K562 (cell line): Measurements from ENCODE around the gene MED16. TPM values are rescaled to one million over a fixed set of nuclear protein-coding genes. Genes with fewer than 3 reads are reported as not detected.
A peak's percentile ranks its signal among the peaks of the same experiment; 100 is the strongest.

Source experiments
- ARHGAP35 ChIP-seq: fragments of 450-650 bp; IDR thresholded peaks from 2 replicates; pipeline ENCODE4 v1.6.1; 2018; ENCODE audit not compliant: partially characterized antibody
- CBX3 ChIP-seq, 2 experiments: IDR thresholded peaks; 1 replicate in 1 of 2; 2 replicates in 1 of 2; pipeline ENCODE4 v1.6.1; 2012; ENCODE audit warnings: inconsistent platforms in 2 of 2, low read length in 2 of 2, borderline replicate concordance in 1 of 2, control low read depth in 1 of 2
- ESRRB ChIP-seq: fragments of 250-450 bp; sonication (Bioruptor Pico); IDR thresholded peaks from 2 replicates; pipeline ENCODE4 v1.5.0; 2020; ENCODE audit warnings: mild to moderate bottlenecking, moderate library complexity, borderline replicate concordance
- NR3C1 ChIP-seq: sonication (generic); formaldehyde crosslinking; IDR thresholded peaks from 2 replicates; pipeline ENCODE4 v1.8.1; 2022; ENCODE audit warnings: missing genetic modification reagents
- PHF8 ChIP-seq: fragments of 200-600 bp; sonication (generic); IDR thresholded peaks from 2 replicates; pipeline ENCODE4 v1.6.1; 2012; ENCODE audit warnings: mixed run types, mild to moderate bottlenecking, inconsistent platforms, low read length, moderate library complexity, borderline replicate concordance
- POLR2AphosphoS5 ChIP-seq: IDR thresholded peaks from 2 replicates; pipeline ENCODE4 v1.6.1; 2011; ENCODE audit warnings: mild to moderate bottlenecking, low read depth, low read length, moderate library complexity; ENCODE audit not compliant: control insufficient read depth, insufficient read depth
- SP1 ChIP-seq: sonication (generic); formaldehyde crosslinking; IDR thresholded peaks from 2 replicates; pipeline ENCODE4 v1.8.1; 2022; ENCODE audit warnings: mild to moderate bottlenecking, missing genetic modification reagents
- TEAD1 ChIP-seq, 2 experiments: fragments of 450-650 bp in 1 of 2; sonication (generic) in 1 of 2; formaldehyde crosslinking; IDR thresholded peaks; 2 replicates each; pipeline versions ENCODE4 v1.4.0 to v1.8.0; 2020 to 2022; ENCODE audit warnings: mild to moderate bottlenecking in 2 of 2, missing genetic modification reagents in 1 of 2
- XRCC5 ChIP-seq: fragments of 200-400 bp; formaldehyde crosslinking; IDR thresholded peaks from 2 replicates; pipeline ENCODE4 v1.6.1; 2017; ENCODE audit warnings: low read depth, mild to moderate bottlenecking, low read length
- ZNF232 ChIP-seq: sonication (generic); formaldehyde crosslinking; IDR thresholded peaks from 2 replicates; pipeline ENCODE4 v1.8.0; 2022; ENCODE audit warnings: mild to moderate bottlenecking, missing genetic modification reagents
- polyA plus RNA-seq, 8 experiments: library from polyadenylated mRNA; depleted of rRNA in 4 of 8; stranded (reverse) in 5 of 8; unstranded in 3 of 8; fragments of >200 nt; fragmentation: Nextera tagmentation in 2 of 8; fragmentation: Illumina TruSeq in 1 of 8; extraction: Ambion mirVana in 2 of 8; extraction: Trizol in 1 of 8; gene quantifications; 2 replicates each; pipeline versions ENCODE4 v1.2.1 to v1.2.3, GENCODE V29; 2011 to 2014; ENCODE audit warnings: inconsistent platforms in 1 of 8, missing spikeins in 1 of 8
- total RNA-seq, 7 experiments: library from RNA; depleted of rRNA in 6 of 7; stranded (reverse); fragments of >200 nt in 6 of 7; fragmentation: Illumina TruSeq in 2 of 7; extraction: Trizol in 2 of 7; gene quantifications; 2 replicates each; pipeline versions ENCODE4 v1.2.1 to v1.2.3, GENCODE V29; 2011 to 2021; ENCODE audit warnings: low replicate concordance in 1 of 7
- TF ChIP-seq, protein P1 (sequence below): sonication (generic); formaldehyde crosslinking; IDR thresholded peaks from 2 replicates; pipeline ENCODE4 v1.8.0; 2022; ENCODE audit warnings: mild to moderate bottlenecking, missing genetic modification reagents
- TF ChIP-seq, protein P2 (sequence below): fragments of 450-650 bp; IDR thresholded peaks from 2 replicates; pipeline ENCODE4 v1.6.1; 2016
- TF ChIP-seq, protein P3 (sequence below): fragments of 450-650 bp; IDR thresholded peaks from 2 replicates; pipeline ENCODE4 v1.6.1; 2016; ENCODE audit warnings: borderline replicate concordance
- TF ChIP-seq, protein P4 (sequence below): sonication (generic); formaldehyde crosslinking; IDR thresholded peaks from 2 replicates; pipeline ENCODE4 v1.8.1; 2023; ENCODE audit warnings: mild to moderate bottlenecking, missing genetic modification reagents

Gene MED16
- total and polyA plus RNA-seq, 9 of the 15 experiments (the other 6 are each of a cell fraction or from before 2014, with no cell fraction given): 0.89 to 59.9 (median 8.6) TPM

DNA sequence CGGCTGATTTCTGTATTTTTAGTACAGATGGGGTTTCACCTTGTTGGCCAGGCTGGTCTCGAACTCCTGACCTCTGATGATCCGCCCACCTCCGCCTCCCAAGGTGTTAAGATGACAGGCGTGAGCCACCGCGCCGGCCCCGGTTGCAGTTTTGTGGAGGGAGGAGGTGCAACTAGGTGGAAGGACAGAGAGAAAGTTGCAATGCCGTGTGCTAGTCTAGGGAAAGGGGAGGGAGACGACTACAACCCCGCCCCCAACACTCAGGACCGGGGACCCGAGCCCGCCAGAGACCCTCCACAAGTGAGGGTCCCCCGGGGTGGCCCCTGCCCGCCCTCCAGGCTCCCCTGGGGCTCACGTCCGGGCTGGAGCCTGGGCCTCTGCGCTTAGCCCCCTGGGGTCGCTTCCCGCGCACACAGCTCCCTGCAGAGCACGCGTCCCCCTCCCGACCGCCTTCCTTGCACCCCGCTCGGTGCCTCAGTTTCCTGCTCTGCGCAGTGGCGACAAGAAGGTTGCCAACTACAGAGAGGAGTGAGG, 31.6 kb upstream of the MED16 start (continued):
- TF ChIP-seq SP1 (0 out of 2 replicates have a peak, but pooled peaks have one; percentile 19), POLR2AphosphoS5 (peak; percentile 25; the same call in 1 of the 2 replicates), XRCC5 (no peak), NR3C1 (CRISPR knock-in tag) (peak; percentile 77; the same call in 1 of the 2 replicates), ESRRB (CRISPR knock-in tag) (no peak), CBX3 (IDR thresholded peaks at IDR 0.05; ENCODE audit: borderline replicate concordance in 1 of 2, low read length in 2 of 2) (0 out of 3 replicates have a peak, but pooled peaks of 1 of the 2 experiments have one; percentile 5), TEAD1 (CRISPR knock-in tag; IDR thresholded peaks at IDR 0.05) (peak in 1 of 2 experiments; percentile 41; a peak in 1 of 4 replicates), ARHGAP35 (no peak), ZNF232 (peak; percentile 57; the same call in 1 of the 2 replicates), PHF8 (peak; percentile 25; the same call in 1 of the 2 replicates)
- TF ChIP-seq, protein P1, sequence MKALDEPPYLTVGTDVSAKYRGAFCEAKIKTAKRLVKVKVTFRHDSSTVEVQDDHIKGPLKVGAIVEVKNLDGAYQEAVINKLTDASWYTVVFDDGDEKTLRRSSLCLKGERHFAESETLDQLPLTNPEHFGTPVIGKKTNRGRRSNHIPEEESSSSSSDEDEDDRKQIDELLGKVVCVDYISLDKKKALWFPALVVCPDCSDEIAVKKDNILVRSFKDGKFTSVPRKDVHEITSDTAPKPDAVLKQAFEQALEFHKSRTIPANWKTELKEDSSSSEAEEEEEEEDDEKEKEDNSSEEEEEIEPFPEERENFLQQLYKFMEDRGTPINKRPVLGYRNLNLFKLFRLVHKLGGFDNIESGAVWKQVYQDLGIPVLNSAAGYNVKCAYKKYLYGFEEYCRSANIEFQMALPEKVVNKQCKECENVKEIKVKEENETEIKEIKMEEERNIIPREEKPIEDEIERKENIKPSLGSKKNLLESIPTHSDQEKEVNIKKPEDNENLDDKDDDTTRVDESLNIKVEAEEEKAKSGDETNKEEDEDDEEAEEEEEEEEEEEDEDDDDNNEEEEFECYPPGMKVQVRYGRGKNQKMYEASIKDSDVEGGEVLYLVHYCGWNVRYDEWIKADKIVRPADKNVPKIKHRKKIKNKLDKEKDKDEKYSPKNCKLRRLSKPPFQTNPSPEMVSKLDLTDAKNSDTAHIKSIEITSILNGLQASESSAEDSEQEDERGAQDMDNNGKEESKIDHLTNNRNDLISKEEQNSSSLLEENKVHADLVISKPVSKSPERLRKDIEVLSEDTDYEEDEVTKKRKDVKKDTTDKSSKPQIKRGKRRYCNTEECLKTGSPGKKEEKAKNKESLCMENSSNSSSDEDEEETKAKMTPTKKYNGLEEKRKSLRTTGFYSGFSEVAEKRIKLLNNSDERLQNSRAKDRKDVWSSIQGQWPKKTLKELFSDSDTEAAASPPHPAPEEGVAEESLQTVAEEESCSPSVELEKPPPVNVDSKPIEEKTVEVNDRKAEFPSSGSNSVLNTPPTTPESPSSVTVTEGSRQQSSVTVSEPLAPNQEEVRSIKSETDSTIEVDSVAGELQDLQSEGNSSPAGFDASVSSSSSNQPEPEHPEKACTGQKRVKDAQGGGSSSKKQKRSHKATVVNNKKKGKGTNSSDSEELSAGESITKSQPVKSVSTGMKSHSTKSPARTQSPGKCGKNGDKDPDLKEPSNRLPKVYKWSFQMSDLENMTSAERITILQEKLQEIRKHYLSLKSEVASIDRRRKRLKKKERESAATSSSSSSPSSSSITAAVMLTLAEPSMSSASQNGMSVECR: 0 out of 2 replicates have a peak, but pooled peaks have one; percentile 94
- TF ChIP-seq, protein P2, sequence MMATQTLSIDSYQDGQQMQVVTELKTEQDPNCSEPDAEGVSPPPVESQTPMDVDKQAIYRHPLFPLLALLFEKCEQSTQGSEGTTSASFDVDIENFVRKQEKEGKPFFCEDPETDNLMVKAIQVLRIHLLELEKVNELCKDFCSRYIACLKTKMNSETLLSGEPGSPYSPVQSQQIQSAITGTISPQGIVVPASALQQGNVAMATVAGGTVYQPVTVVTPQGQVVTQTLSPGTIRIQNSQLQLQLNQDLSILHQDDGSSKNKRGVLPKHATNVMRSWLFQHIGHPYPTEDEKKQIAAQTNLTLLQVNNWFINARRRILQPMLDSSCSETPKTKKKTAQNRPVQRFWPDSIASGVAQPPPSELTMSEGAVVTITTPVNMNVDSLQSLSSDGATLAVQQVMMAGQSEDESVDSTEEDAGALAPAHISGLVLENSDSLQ: peak; percentile 77
- TF ChIP-seq, protein P3, sequence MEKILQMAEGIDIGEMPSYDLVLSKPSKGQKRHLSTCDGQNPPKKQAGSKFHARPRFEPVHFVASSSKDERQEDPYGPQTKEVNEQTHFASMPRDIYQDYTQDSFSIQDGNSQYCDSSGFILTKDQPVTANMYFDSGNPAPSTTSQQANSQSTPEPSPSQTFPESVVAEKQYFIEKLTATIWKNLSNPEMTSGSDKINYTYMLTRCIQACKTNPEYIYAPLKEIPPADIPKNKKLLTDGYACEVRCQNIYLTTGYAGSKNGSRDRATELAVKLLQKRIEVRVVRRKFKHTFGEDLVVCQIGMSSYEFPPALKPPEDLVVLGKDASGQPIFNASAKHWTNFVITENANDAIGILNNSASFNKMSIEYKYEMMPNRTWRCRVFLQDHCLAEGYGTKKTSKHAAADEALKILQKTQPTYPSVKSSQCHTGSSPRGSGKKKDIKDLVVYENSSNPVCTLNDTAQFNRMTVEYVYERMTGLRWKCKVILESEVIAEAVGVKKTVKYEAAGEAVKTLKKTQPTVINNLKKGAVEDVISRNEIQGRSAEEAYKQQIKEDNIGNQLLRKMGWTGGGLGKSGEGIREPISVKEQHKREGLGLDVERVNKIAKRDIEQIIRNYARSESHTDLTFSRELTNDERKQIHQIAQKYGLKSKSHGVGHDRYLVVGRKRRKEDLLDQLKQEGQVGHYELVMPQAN: peak; percentile 74
- TF ChIP-seq, protein P4, sequence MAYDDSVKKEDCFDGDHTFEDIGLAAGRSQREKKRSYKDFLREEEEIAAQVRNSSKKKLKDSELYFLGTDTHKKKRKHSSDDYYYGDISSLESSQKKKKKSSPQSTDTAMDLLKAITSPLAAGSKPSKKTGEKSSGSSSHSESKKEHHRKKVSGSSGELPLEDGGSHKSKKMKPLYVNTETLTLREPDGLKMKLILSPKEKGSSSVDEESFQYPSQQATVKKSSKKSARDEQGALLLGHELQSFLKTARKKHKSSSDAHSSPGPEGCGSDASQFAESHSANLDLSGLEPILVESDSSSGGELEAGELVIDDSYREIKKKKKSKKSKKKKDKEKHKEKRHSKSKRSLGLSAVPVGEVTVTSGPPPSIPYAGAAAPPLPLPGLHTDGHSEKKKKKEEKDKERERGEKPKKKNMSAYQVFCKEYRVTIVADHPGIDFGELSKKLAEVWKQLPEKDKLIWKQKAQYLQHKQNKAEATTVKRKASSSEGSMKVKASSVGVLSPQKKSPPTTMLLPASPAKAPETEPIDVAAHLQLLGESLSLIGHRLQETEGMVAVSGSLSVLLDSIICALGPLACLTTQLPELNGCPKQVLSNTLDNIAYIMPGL (CRISPR knock-in tag): 0 out of 2 replicates have a peak, but pooled peaks have one; percentile 57
